Glutamatergic neuron (in vitro differentiated cells): Measurements from ENCODE around the gene SLC25A22. TPM values are rescaled to one million over a fixed set of nuclear protein-coding genes. Genes with fewer than 3 reads are reported as not detected.
A peak's percentile ranks its signal among the peaks of the same experiment; 100 is the strongest.

Experiments
- DNase-seq: peaks from one replicate; pipeline ENCODE4 v3.0.0; 2022
- H3K27ac Mint-ChIP-seq: one replicate; pipeline ENCODE4 v1.8.0; 2020; ENCODE audit warnings: mild to moderate bottlenecking, mixed read lengths, inconsistent platforms; ENCODE audit not compliant: unreplicated experiment
- H3K27me3 Mint-ChIP-seq: one replicate; pipeline ENCODE4 v1.8.0; 2020; ENCODE audit warnings: mild to moderate bottlenecking, moderate library complexity, mixed read lengths, inconsistent platforms; ENCODE audit not compliant: unreplicated experiment
- H3K36me3 Mint-ChIP-seq: one replicate; pipeline ENCODE4 v1.8.0; 2020; ENCODE audit warnings: mild to moderate bottlenecking, mixed read lengths, inconsistent platforms; ENCODE audit not compliant: unreplicated experiment
- H3K4me1 Mint-ChIP-seq: one replicate; pipeline ENCODE4 v1.8.0; 2020; ENCODE audit warnings: mild to moderate bottlenecking, low read depth, mixed read lengths, inconsistent platforms; ENCODE audit not compliant: unreplicated experiment
- H3K4me3 Mint-ChIP-seq: one replicate; pipeline ENCODE4 v1.8.0; 2020; ENCODE audit warnings: mild to moderate bottlenecking, mixed read lengths, inconsistent platforms; ENCODE audit not compliant: unreplicated experiment
- H3K9me3 Mint-ChIP-seq: one replicate; pipeline ENCODE4 v1.8.0; 2020; ENCODE audit warnings: mild to moderate bottlenecking, moderate library complexity, mixed read lengths, inconsistent platforms; ENCODE audit not compliant: unreplicated experiment
- total RNA-seq: library from RNA; stranded (reverse); fragmentation: NEBNext Ultra II Directional; extraction: Animal tissue kit (Norgen Biotek cat#: 25700); gene quantifications from one replicate; pipeline ENCODE4 v1.2.1, GENCODE V29; 2021; ENCODE audit not compliant: unreplicated experiment
- TF ChIP-seq, protein P1 (sequence below): fragments of 200-600 bp; sonication (generic); IDR thresholded peaks from one replicate; pipeline ENCODE4 v1.5.0; 2021; ENCODE audit not compliant: partially characterized antibody, unreplicated experiment

Gene SLC25A22
- total RNA-seq, 1 donor from 2014 or later = 93.9 TPM

DNA sequence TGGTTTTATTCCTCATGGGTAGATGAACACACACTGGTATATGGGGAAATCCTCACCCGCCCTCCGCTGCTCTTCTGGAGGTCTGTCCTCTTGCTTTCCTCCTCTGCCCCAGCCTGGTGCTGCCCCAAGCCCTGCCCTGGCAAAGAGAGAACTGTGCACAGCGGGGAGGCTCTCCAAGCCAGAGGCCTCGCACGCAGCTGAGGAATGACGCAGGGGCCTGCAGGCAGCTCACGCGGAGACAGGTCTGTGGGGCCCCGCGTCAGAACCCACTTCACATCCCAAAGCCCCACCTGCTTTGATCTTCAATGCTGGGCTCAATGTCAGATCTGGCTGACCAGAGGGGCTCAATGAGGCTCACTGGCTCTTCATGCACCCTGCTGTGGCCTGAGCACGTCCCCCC lies 30.8 kb downstream of the SLC25A22 start:
- Mint-ChIP-seq H3K9me3 (peaks cover 12% of the 10 kb centered on the region), H3K4me1 (peaks cover 7% of the 10 kb centered on the region), H3K27me3 (peaks cover 6% of the 10 kb centered on the region), H3K27ac (no peak overlapping the region), H3K36me3 (peaks cover 3% of the 10 kb centered on the region), H3K4me3 (no peak overlapping the region)
- DNase-seq = no peak
- TF ChIP-seq, protein P1, sequence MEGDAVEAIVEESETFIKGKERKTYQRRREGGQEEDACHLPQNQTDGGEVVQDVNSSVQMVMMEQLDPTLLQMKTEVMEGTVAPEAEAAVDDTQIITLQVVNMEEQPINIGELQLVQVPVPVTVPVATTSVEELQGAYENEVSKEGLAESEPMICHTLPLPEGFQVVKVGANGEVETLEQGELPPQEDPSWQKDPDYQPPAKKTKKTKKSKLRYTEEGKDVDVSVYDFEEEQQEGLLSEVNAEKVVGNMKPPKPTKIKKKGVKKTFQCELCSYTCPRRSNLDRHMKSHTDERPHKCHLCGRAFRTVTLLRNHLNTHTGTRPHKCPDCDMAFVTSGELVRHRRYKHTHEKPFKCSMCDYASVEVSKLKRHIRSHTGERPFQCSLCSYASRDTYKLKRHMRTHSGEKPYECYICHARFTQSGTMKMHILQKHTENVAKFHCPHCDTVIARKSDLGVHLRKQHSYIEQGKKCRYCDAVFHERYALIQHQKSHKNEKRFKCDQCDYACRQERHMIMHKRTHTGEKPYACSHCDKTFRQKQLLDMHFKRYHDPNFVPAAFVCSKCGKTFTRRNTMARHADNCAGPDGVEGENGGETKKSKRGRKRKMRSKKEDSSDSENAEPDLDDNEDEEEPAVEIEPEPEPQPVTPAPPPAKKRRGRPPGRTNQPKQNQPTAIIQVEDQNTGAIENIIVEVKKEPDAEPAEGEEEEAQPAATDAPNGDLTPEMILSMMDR = no peak

DNA sequence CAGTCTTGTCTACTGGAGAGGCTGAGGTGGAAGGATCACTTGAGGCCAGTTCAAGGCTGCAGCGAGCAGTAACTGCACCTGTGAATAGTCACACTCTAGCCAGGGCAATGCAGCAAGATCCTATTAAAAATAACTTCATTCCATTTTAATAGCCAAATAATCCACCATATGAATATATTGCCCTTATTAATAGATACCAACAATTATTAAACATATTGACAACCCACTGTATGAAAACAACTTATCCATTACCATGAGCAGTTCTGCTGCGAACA lies 31.2 kb downstream of the SLC25A22 start:
- H3K4me1 Mint-ChIP-seq = peaks cover 9% of the 10 kb centered on the region
- H3K27ac Mint-ChIP-seq = no peak overlapping the region
- H3K9me3 Mint-ChIP-seq = peaks cover 15% of the 10 kb centered on the region
- H3K36me3 Mint-ChIP-seq = peaks cover 5% of the 10 kb centered on the region
- TF ChIP-seq, protein P1 = no peak
- peaks cover 9% of the 10 kb centered on the region for H3K27me3 Mint-ChIP-seq
- H3K4me3 Mint-ChIP-seq = no peak overlapping the region
- no peak for DNase-seq

DNA sequence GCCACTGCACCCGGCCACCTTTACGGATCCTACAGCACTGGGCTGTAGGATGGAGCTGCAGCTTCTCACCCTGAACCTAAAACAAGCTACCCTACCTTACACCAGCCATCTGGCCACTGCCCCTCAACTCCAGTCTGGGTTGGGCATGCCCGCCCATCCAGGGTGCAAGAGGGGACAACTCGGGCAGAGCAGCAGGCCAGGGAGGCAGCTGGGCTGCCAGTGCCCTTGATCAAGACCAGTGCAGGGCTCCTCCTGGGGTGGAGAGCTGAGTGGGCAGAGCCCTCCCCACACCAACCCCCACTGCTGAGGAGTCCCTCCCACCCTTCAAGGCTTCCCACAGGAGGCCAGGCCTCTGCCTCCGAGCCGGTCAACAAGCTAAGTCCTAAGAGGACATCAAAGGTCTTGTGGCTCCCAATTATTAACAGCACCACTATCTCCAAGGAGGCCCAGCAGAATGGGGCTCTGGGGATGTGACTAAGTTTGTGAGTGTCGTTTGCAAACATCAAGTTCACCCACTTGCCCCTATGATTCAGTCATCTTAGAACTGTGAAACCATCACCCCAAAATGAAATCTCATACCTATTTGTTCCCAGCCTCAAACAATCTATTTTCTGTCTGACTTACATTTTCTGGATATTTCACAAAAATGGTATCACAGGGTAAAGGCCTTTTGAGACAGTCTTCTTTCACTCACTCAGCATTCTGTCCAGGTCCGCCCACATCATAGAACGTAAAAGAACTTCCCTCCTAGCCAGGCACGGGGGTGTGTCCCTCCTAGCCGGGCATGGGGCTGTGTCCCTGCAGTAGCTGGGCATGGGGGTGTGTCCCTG lies 31.8 kb downstream of the SLC25A22 start:
- Mint-ChIP-seq H3K36me3 (peaks cover 5% of the 10 kb centered on the region), H3K4me1 (peaks cover 9% of the 10 kb centered on the region), H3K4me3 (no peak overlapping the region), H3K9me3 (peaks cover 21% of the 10 kb centered on the region), H3K27ac (no peak overlapping the region), H3K27me3 (peaks cover 11% of the 10 kb centered on the region)
- no peak for DNase-seq
- TF ChIP-seq, protein P1 = no peak

DNA sequence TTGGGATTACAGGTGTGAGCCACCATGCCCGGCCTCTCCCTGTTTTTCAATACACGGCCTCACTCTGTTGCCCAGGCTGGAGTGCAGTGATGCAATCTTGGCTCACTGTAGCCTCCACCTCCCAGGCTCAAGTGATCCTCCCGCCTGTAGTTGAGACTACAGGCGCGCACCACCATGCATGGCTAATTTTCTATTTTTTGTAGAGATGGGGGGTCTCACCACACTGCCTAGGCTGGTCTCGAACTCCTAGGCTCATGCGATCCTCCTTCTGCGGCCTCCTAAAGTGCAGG lies 32.3 kb downstream of the SLC25A22 start:
- peaks cover 22% of the 10 kb centered on the region for H3K9me3 Mint-ChIP-seq
- TF ChIP-seq, protein P1 = no peak
- H3K4me3 Mint-ChIP-seq = no peak overlapping the region
- DNase-seq = no peak
- H3K4me1 Mint-ChIP-seq = peaks cover 9% of the 10 kb centered on the region
- peaks cover 11% of the 10 kb centered on the region for H3K27me3 Mint-ChIP-seq
- peak overlapping the region; percentile 43 for H3K27ac Mint-ChIP-seq
- H3K36me3 Mint-ChIP-seq = peaks cover 5% of the 10 kb centered on the region

DNA sequence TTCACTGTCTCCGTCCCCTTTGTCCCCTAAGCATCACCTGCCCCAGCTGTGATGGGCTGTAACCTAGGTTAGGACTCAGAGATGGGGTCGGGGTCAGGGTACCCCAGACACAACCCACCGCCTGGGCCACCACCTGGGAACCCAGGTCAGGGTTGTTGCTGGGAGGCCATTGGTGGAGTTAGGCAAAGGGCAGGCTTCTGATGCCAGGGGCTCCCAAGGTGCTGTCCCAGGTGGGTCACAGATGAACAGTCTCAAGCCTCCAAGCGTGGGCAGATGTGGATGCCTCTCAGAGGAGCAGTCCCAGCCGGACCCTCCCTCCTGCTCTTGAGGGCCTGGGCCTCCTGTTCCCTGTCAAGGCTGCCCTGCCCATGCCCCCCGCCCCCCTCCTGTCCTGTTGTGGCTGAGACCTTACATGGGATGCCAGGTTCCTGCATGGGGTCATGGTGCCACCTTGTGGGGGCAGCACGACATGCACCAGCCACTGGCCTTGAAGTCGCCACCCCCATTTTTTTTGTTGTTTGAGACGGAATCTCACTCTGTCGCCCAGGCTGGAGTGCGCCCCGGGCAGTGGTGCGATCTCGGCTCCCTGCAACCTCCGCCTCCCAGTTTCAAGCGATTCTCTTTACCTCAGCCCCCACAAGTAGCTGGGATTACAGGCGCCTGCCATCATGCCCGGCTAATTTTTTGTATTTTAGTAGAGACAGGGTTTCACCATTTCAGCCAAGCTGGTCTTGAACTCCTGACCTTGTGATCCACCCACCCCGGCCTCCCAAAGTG lies 32.9 kb downstream of the SLC25A22 start:
- Mint-ChIP-seq H3K4me3 (no peak overlapping the region), H3K9me3 (peaks cover 22% of the 10 kb centered on the region), H3K36me3 (peaks cover 5% of the 10 kb centered on the region), H3K27me3 (peaks cover 11% of the 10 kb centered on the region), H3K4me1 (peaks cover 9% of the 10 kb centered on the region), H3K27ac (peak overlapping the region; percentile 75)
- peak; percentile 76 for DNase-seq
- TF ChIP-seq, protein P1 = peak; percentile 49
